ENCODE results near the gene SYS1.
A peak's percentile ranks its signal among the peaks of the same experiment; 100 is the strongest.

Gene SYS1

GRCh38 chr20:45378191-45378590, 15.2 kb downstream of the SYS1 start, which contains the start of gene TP53TG5:
Gene TP53TG5 (minus strand): TSS chr20:45378325. CDS start chr20:45378236, 89 bp downstream.
- DNase-seq (ENCODE audit: low read depth in 2 of 2, low spot score in 1 of 2): no peak

GRCh38 chr20:45387274-45387673, 24.3 kb downstream of the SYS1 start:
- DNase-seq (ENCODE audit: low read depth in 2 of 2, low spot score in 1 of 2): no peak

- DNase-seq (ENCODE audit: low read depth in 2 of 2, low spot score in 1 of 2): no peak
Observed at GRCh38 chr20:45390931-45391330, 28.0 kb downstream of the SYS1 start.

GRCh38 chr20:45391559-45391958, 28.6 kb downstream of the SYS1 start:
- DNase-seq (ENCODE audit: low read depth in 2 of 2, low spot score in 1 of 2): no peak

GRCh38 chr20:45392733-45393132, 29.8 kb downstream of the SYS1 start:
- no peak for DNase-seq (ENCODE audit: low read depth in 2 of 2, low spot score in 1 of 2)

GRCh38 chr20:45394221-45395113, 31.5 kb downstream of the SYS1 start:
- DNase-seq (ENCODE audit: low read depth in 2 of 2, low spot score in 1 of 2): no peak

GRCh38 chr20:45395114-45395415, 32.1 kb downstream of the SYS1 start:
- DNase-seq (ENCODE audit: low read depth in 2 of 2, low spot score in 1 of 2): no peak

- DNase-seq (ENCODE audit: low read depth in 2 of 2, low spot score in 1 of 2): no peak
Observed at GRCh38 chr20:45399018-45399417, 36.1 kb downstream of the SYS1 start.

GRCh38 chr20:45400346-45401031, 37.5 kb downstream of the SYS1 start:
- no peak for DNase-seq (ENCODE audit: low read depth in 2 of 2, low spot score in 1 of 2)

GRCh38 chr20:45402946-45403345, 40.0 kb downstream of the SYS1 start:
- DNase-seq (ENCODE audit: low read depth in 2 of 2, low spot score in 1 of 2): no peak

GRCh38 chr20:45404438-45404837, 41.5 kb downstream of the SYS1 start:
- no peak for DNase-seq (ENCODE audit: low read depth in 2 of 2, low spot score in 1 of 2)

- no peak for DNase-seq (ENCODE audit: low read depth in 2 of 2, low spot score in 1 of 2)
Observed at GRCh38 chr20:45405571-45406259, 42.8 kb downstream of the SYS1 start.

GRCh38 chr20:45406260-45407066, 43.5 kb downstream of the SYS1 start:
- DNase-seq (ENCODE audit: low read depth in 2 of 2, low spot score in 1 of 2): peak in 1 of 2 donors; percentile 51

GRCh38 chr20:45407067-45407745, 44.2 kb downstream of the SYS1 start:
- no peak for DNase-seq (ENCODE audit: low read depth in 2 of 2, low spot score in 1 of 2)

GRCh38 chr20:45407783-45408645, 45.1 kb downstream of the SYS1 start, which contains the start of gene DBNDD2:
Gene DBNDD2 (plus strand): TSS chr20:45408289. CDS start chr20:45408468, 179 bp downstream.
- no peak for DNase-seq (ENCODE audit: low read depth in 2 of 2, low spot score in 1 of 2)

- no peak for DNase-seq (ENCODE audit: low read depth in 2 of 2, low spot score in 1 of 2)
Observed at GRCh38 chr20:45408646-45409213, 45.8 kb downstream of the SYS1 start.

GRCh38 chr20:45409521-45410272, 46.7 kb downstream of the SYS1 start:
- no peak for DNase-seq (ENCODE audit: low read depth in 2 of 2, low spot score in 1 of 2)

GRCh38 chr20:45410887-45411286, 47.9 kb downstream of the SYS1 start:
- no peak for DNase-seq (ENCODE audit: low read depth in 2 of 2, low spot score in 1 of 2)
